ENCODE results near the gene USP7. TPM values are rescaled to one million over a fixed set of nuclear protein-coding genes. Genes with fewer than 3 reads are reported as not detected.

Gene USP7
- total RNA-seq, 4 donors from 2014 or later: 67.9 to 84.7 (median 73.3) TPM

DNA sequence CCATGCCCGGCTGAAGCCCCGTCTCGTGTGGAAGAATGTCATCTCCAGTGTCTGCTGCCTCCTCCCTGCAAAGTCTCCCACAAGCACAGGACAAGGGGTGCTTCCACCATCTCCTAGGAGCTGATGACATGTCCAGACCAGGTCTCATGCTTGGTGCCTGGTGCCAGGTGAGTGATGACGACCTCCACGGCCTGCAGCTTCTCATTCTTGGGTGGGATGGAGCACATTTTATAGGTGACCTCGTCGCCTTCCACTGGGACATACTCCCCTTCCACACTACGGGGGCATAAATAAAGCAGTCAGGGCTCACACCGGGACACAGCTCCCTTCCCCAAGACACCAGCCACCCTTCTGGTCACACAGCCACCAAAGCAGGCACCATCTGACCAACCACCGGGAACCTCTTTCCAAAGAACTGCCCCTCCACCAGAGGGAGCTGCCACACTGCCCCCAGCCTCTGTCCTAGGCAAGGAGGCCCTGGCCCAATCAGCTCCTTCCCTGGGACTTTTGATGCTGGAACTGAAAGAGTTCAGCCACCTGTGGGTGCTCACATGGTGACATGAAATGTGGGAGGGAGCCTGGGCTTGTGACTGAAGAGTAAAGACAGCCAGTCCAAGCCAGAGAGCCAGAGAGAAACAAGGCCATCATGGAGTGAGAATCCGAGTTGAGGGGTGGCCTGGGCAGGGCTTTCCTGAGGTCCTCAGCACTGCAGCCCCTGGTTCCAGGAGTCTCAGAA lies 108.5 kb downstream of the USP7 start:
- no peaks in the 10 kb centered on the region for H3K9me3 ChIP-seq
- intact Hi-C loops (cut with DNase I): no loop called here
- peak overlapping the region in 1 of 4 donors; percentile 10 for H3K27ac ChIP-seq (replicated peaks in 1 of 4)
- TF ChIP-seq POLR2A (IDR thresholded peaks at IDR 0.05; ENCODE audit: low read depth) (no peak), CTCF (IDR thresholded peaks at IDR 0.05) (no peak), POLR2AphosphoS5 (IDR thresholded peaks at IDR 0.05) (no peak), EP300 (IDR thresholded peaks at IDR 0.05) (no peak)
- H3K4me1 ChIP-seq: peaks cover 27 to 49% (median 35%) of the 10 kb centered on the region in 4 donors
- WGBS: 92% methylated on average over 8 of the region's 11 CpGs
- no peak overlapping the region for H3K4me3 ChIP-seq
- peaks cover 0 to 78% (median 55%) of the 10 kb centered on the region in 4 donors for H3K36me3 ChIP-seq
- no peaks in the 10 kb centered on the region for H3K27me3 ChIP-seq
- DNase-seq (ENCODE audit: extremely low spot score): no peak

DNA sequence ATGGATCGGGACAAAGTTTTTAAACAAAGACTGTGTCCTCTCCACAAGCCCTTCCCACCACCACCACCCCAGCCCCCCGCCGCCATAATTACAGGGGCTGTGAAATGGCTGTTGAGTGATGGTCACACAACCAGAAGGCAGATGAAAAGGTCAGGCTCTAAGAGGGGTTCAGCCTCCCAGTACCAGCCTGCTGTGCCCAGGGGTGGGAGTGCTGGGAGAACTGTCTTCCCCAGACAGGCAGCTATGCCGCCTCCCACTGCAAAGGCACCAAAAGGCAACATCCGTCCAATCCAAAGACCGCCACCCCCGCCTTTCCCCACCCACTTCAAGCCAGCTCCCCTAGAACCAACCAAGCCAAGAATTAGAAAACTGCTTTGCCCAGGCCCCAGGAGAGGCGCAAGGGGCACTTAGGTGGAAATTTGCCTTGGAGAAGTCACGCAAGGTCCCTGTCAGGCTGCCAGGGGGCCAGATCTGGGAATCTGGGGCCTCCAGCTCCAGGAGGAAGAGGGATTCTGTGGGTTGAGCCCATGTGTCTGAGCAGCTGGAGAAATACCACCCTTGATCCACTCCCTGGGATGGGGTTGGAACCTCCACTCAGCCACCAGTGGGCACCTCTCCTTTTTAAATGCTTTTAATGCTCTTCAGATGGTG lies 109.3 kb downstream of the USP7 start:
- peak overlapping the region in 2 of 4 donors; percentile 8 to 10 for H3K27ac ChIP-seq (replicated peaks in 1 of 4)
- H3K4me1 ChIP-seq: peaks cover 27 to 49% (median 36%) of the 10 kb centered on the region in 4 donors
- no peak overlapping the region for H3K4me3 ChIP-seq
- TF ChIP-seq EP300 (IDR thresholded peaks at IDR 0.05) (no peak), CTCF (IDR thresholded peaks at IDR 0.05) (no peak), POLR2A (IDR thresholded peaks at IDR 0.05; ENCODE audit: low read depth) (no peak), POLR2AphosphoS5 (IDR thresholded peaks at IDR 0.05) (no peak)
- 90% methylated on average over 7 of the region's 9 CpGs for WGBS
- H3K27me3 ChIP-seq: no peaks in the 10 kb centered on the region
- H3K36me3 ChIP-seq: peaks cover 5 to 86% (median 61%) of the 10 kb centered on the region in 4 donors
- DNase-seq (ENCODE audit: extremely low spot score): no peak
- intact Hi-C loops (cut with DNase I): no loop called here
- no peaks in the 10 kb centered on the region for H3K9me3 ChIP-seq

- peak overlapping the region in 1 of 4 donors; percentile 8 for H3K27ac ChIP-seq (replicated peaks in 1 of 4)
- no peak for DNase-seq (ENCODE audit: extremely low spot score)
- intact Hi-C loops (cut with DNase I): no loop called here
Measured at GRCh38 chr16:8853611-8854010, 110.1 kb downstream of the USP7 start.

GRCh38 chr16:8853150-8853549 lies 110.6 kb downstream of the USP7 start:
- no peaks in the 10 kb centered on the region for H3K27me3 ChIP-seq
- intact Hi-C loops (cut with DNase I): no loop called here
- peak overlapping the region in 1 of 4 donors; percentile 33 for H3K27ac ChIP-seq (replicated peaks in 1 of 4)
- TF ChIP-seq POLR2AphosphoS5 (IDR thresholded peaks at IDR 0.05) (no peak), POLR2A (IDR thresholded peaks at IDR 0.05; ENCODE audit: low read depth) (no peak), CTCF (IDR thresholded peaks at IDR 0.05) (no peak), EP300 (IDR thresholded peaks at IDR 0.05) (no peak)
- H3K9me3 ChIP-seq: no peaks in the 10 kb centered on the region
- H3K36me3 ChIP-seq: peaks cover 9 to 88% (median 63%) of the 10 kb centered on the region in 4 donors
- no peak overlapping the region for H3K4me3 ChIP-seq
- 81% methylated on average over 7 of the region's 7 CpGs for WGBS
- DNase-seq (ENCODE audit: extremely low spot score): no peak
- H3K4me1 ChIP-seq: peaks cover 21 to 49% (median 30%) of the 10 kb centered on the region in 4 donors

More at GRCh38 chr16:8853611-8854010, 110.1 kb downstream of the USP7 start:
- Histone ChIP-seq H3K27me3 (no peaks in the 10 kb centered on the region), H3K36me3 (peaks cover 9 to 88% (median 63%) of the 10 kb centered on the region in 4 donors), H3K9me3 (no peaks in the 10 kb centered on the region), H3K4me1 (peaks cover 25 to 49% (median 33%) of the 10 kb centered on the region in 4 donors), H3K4me3 (no peak overlapping the region)
- WGBS: 87% methylated on average over 6 of the region's 7 CpGs
- TF ChIP-seq POLR2AphosphoS5 (IDR thresholded peaks at IDR 0.05): no peak
- no peak for TF ChIP-seq EP300 (IDR thresholded peaks at IDR 0.05)
- TF ChIP-seq CTCF (IDR thresholded peaks at IDR 0.05): no peak
- no peak for TF ChIP-seq POLR2A (IDR thresholded peaks at IDR 0.05; ENCODE audit: low read depth)

Measured in esophagus muscularis mucosa (tissue), 4 donors.